ENCODE measurements around the gene CCL25.

DNA sequence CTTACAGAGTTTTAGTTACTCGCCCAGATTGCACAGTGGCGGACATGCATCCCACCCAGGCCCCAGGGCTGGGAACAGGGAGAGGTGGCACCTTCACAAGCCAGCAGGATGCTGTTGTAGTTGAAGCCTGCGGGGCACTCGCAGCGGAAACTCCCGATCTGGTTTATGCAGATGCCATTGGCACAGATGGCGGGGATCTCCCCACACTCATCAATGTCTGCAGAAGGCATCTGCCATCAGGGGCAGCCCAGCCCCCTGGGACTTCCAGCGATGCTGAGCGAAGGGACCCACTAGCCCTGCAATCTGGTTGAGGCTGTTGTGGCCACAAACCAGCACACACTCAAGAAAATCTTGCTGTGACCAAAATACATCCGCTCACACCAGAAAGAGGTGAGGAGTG, 44.6 kb downstream of the CCL25 start:
- TF ChIP-seq POLR2A (IDR thresholded peaks at IDR 0.05; ENCODE audit: low read depth, low read length) (no peak), POLR2AphosphoS5 (IDR thresholded peaks at IDR 0.05; ENCODE audit: low read depth, low read length) (no peak), TAF1 (IDR thresholded peaks at IDR 0.05; ENCODE audit: borderline replicate concordance, low read depth, low read length) (no peak)
